GM12878 (cell line): Measurements from ENCODE around the gene STARD8. TPM values are rescaled to one million over a fixed set of nuclear protein-coding genes. Genes with fewer than 3 reads are reported as not detected.

Experiments used
- ATAC-seq: fragments of 200-7000 bp; cut with Tn5 transposase; 3 replicates; pipeline ENCODE4 v1.9.1; 2020; ENCODE audit warnings: mild to moderate bottlenecking, moderate library complexity
- BruUV-seq: library from RNA; stranded (reverse); fragments of 400-500 nt; replicated peaks from 2 replicates; lab custom pipeline; 2021; lab: Mats Ljungman, UMichigan
- CTCF ChIA-PET: fragments of 300-600 bp; sonication (Branson Sonifier 250); formaldehyde crosslinking; extraction: SDS; loops from one replicate; lab custom pipeline; 2021; ENCODE audit warnings: inconsistent platforms; lab: Yijun Ruan, JAX
- POLR2A ChIA-PET: fragments of 350-600 bp; formaldehyde crosslinking; extraction: SDS; loops from one replicate; lab custom pipeline; 2021; ENCODE audit warnings: inconsistent platforms; lab: Charles Lee
- RAD21 ChIA-PET: fragments of 300-600 bp; sonication (Branson Sonifier 250); formaldehyde crosslinking; loops from one replicate; lab custom pipeline; 2023; ENCODE audit warnings: antibody characterized with exemption; ENCODE audit not compliant: unreplicated experiment; lab: Charles Lee
- SMC1A ChIA-PET: fragments of 300-600 bp; sonication (Branson Sonifier 250); formaldehyde crosslinking; loops from one replicate; lab custom pipeline; 2023; ENCODE audit not compliant: unreplicated experiment, uncharacterized antibody; lab: Charles Lee
- DNase-seq: peaks from one replicate; pipeline ENCODE4 v3.0.0-alpha.2; 2011; ENCODE audit warnings: low read depth, low spot score
- FAIRE-seq: peaks from 3 replicates; lab custom pipeline; 2011; peaks lifted over from hg19 to GRCh38; lab: Jason Lieb, UNC
- H2AFZ ChIP-seq: 2 replicates; pipeline ENCODE4 v1.6.0; 2011; ENCODE audit warnings: low read depth, low read length, control low read depth; ENCODE audit not compliant: control insufficient read depth
- H3K27ac ChIP-seq: 2 replicates; pipeline ENCODE4 v1.5.1; 2011; ENCODE audit warnings: control low read depth; ENCODE audit not compliant: control insufficient read depth, insufficient read depth
- H3K27me3 ChIP-seq, 2 experiments: replicated peaks in 1 of 2; 2 replicates each; pipeline versions ENCODE4 v1.6.0 to v1.6.1; 2011; ENCODE audit warnings: low read length in 1 of 2; ENCODE audit not compliant: control insufficient read depth in 2 of 2, insufficient read depth in 2 of 2
- H3K36me3 ChIP-seq, 2 experiments: 2 replicates each; pipeline ENCODE4 v1.5.1; 2011; ENCODE audit warnings: low read length in 1 of 2; ENCODE audit not compliant: control insufficient read depth in 2 of 2, insufficient read depth in 2 of 2
- H3K4me1 ChIP-seq: 2 replicates; pipeline ENCODE4 v1.6.1; 2011; ENCODE audit warnings: mild to moderate bottlenecking, low read length, moderate library complexity, mixed read lengths; ENCODE audit not compliant: control insufficient read depth, insufficient read depth
- H3K4me2 ChIP-seq: 2 replicates; pipeline ENCODE4 v1.6.0; 2011; ENCODE audit warnings: control low read depth; ENCODE audit not compliant: control insufficient read depth, insufficient read depth
- H3K4me3 ChIP-seq: fragments of 200-600 bp; sonication (generic); 2 replicates; pipeline ENCODE4 v1.5.1; 2016
- H3K79me2 ChIP-seq: 2 replicates; pipeline ENCODE4 v1.6.0; 2011; ENCODE audit warnings: low read length; ENCODE audit not compliant: control insufficient read depth, insufficient read depth
- H3K9ac ChIP-seq: 2 replicates; pipeline ENCODE4 v1.8.0; 2011; ENCODE audit warnings: low read length, control low read depth, mixed read lengths; ENCODE audit not compliant: control insufficient read depth, insufficient read depth
- H3K9me3 ChIP-seq: replicated peaks from 3 replicates; pipeline ENCODE4 v1.5.1; 2011; ENCODE audit warnings: mild to moderate bottlenecking, low read length; ENCODE audit not compliant: control insufficient read depth, insufficient read depth
- H4K20me1 ChIP-seq: 2 replicates; pipeline ENCODE4 v1.6.0; 2011; ENCODE audit not compliant: control insufficient read depth, insufficient read depth
- CUX1 ChIP-seq: IDR thresholded peaks from 2 replicates; pipeline ENCODE4 v1.6.1; 2012; ENCODE audit warnings: improper control_type of control experiment, low read depth, low read length; ENCODE audit not compliant: insufficient replicate concordance
- ESRRA ChIP-seq: IDR thresholded peaks from 2 replicates; pipeline ENCODE4 v1.6.1; 2012; ENCODE audit warnings: mild to moderate bottlenecking, low read length, improper control_type of control experiment
- ETV6 ChIP-seq, 2 experiments: fragments of 450-650 bp in 1 of 2; IDR thresholded peaks in 1 of 2; conservative IDR thresholded peaks in 1 of 2; 2 replicates each; pipeline ENCODE4 v1.6.1; 2014; ENCODE audit warnings: antibody characterized with exemption in 1 of 2, borderline replicate concordance in 1 of 2, low read depth in 1 of 2, mild to moderate bottlenecking in 1 of 2, moderate library complexity in 1 of 2
- FOXM1 ChIP-seq: IDR thresholded peaks from 2 replicates; pipeline ENCODE4 v1.6.1; 2012; ENCODE audit warnings: low read depth, mild to moderate bottlenecking, inconsistent platforms, low read length, moderate library complexity
- GABPA ChIP-seq: IDR thresholded peaks from 2 replicates; pipeline ENCODE4 v1.6.1; 2014; ENCODE audit warnings: antibody characterized with exemption, low read depth, mild to moderate bottlenecking, inconsistent platforms
- HDAC2 ChIP-seq: fragments of 200-600 bp; sonication (generic); IDR thresholded peaks from 2 replicates; pipeline ENCODE4 v1.6.1; 2017
- NFXL1 ChIP-seq: fragments of 450-650 bp; IDR thresholded peaks from 2 replicates; pipeline ENCODE4 v1.6.1; 2017; ENCODE audit warnings: antibody characterized with exemption, mild to moderate bottlenecking, borderline replicate concordance
- NR2F1 ChIP-seq: fragments of 450-650 bp; conservative IDR thresholded peaks from 2 replicates; pipeline ENCODE4 v1.6.1; 2017; ENCODE audit warnings: mild to moderate bottlenecking
- RELA ChIP-seq: fragments of 450-650 bp; IDR thresholded peaks from 2 replicates; pipeline ENCODE4 v1.8.0; 2014; ENCODE audit warnings: borderline replicate concordance; ENCODE audit not compliant: partially characterized antibody
- SMAD1 ChIP-seq: fragments of 450-650 bp; IDR thresholded peaks from 2 replicates; pipeline ENCODE4 v1.6.1; 2018; ENCODE audit warnings: mild to moderate bottlenecking, low read depth; ENCODE audit not compliant: partially characterized antibody
- SREBF2 ChIP-seq: IDR thresholded peaks from 2 replicates; pipeline ENCODE4 v1.6.1; 2012; ENCODE audit warnings: mild to moderate bottlenecking, low read length
- TCF12 ChIP-seq: IDR thresholded peaks from 2 replicates; pipeline ENCODE4 v1.6.1; 2011; ENCODE audit warnings: low read depth, mild to moderate bottlenecking, low read length
- TCF7 ChIP-seq: IDR thresholded peaks from 2 replicates; pipeline ENCODE4 v1.6.1; 2014; ENCODE audit warnings: antibody characterized with exemption, borderline replicate concordance
- YBX1 ChIP-seq: fragments of 450-650 bp; IDR thresholded peaks from 2 replicates; pipeline ENCODE4 v1.6.1; 2016; ENCODE audit warnings: antibody characterized with exemption
- WGBS: methylation state at CpG from one replicate; pipeline ENCODE4 v1.1.6; 2016; ENCODE audit warnings: low lambda C conversion rate; ENCODE audit not compliant: insufficient replicate concordance, insufficient coverage; ENCODE audit errors: missing lambda C conversion rate; 5-methylcytosine and 5-hydroxymethylcytosine counted together
- in situ Hi-C: fragments of 300-500 bp; cut with MboI; formaldehyde crosslinking; loops from 9 replicates; pipeline ENCODE4 v1.14.3; 2018; ENCODE audit warnings: mixed read lengths
- intact Hi-C: fragments of 100-400 bp; cut with micrococcal nuclease; formaldehyde crosslinking; loops from one replicate; pipeline ENCODE4 v1.14.2; 2022; ENCODE audit not compliant: unreplicated experiment
- polyA plus RNA-seq, 11 experiments: library from polyadenylated mRNA; depleted of rRNA in 4 of 11; unstranded in 6 of 11; stranded (reverse) in 5 of 11; fragments of >200 nt; fragmentation: Nextera tagmentation in 4 of 11; fragmentation: Illumina TruSeq in 1 of 11; extraction: Ambion mirVana in 4 of 11; extraction: Trizol in 1 of 11; gene quantifications; 1 replicate in 1 of 11; 2 replicates in 10 of 11; pipeline versions ENCODE4 v1.2.1 to v1.2.3, GENCODE V29; 2011 to 2016; ENCODE audit warnings: inconsistent platforms in 2 of 11, missing spikeins in 2 of 11, low read depth in 1 of 11
- total RNA-seq, 4 experiments: library from RNA; depleted of rRNA in 3 of 4; stranded (reverse); fragments of >200 nt in 3 of 4; fragmentation: Illumina TruSeq in 1 of 4; extraction: Trizol in 1 of 4; gene quantifications; 2 replicates each; pipeline versions ENCODE4 v1.2.1 to v1.2.3, GENCODE V29; 2013 to 2021
- TF ChIP-seq, protein P1 (sequence below): fragments of 450-650 bp; IDR thresholded peaks from 2 replicates; pipeline ENCODE4 v1.6.1; 2016; ENCODE audit warnings: mild to moderate bottlenecking
- TF ChIP-seq, protein P2 (sequence below): IDR thresholded peaks from 2 replicates; pipeline ENCODE4 v1.6.1; 2011; ENCODE audit warnings: borderline replicate concordance, low read depth, mild to moderate bottlenecking, moderate library complexity, low read length; ENCODE audit not compliant: insufficient read depth, poor library complexity, severe bottlenecking

The STARD8 gene
- total and polyA plus RNA-seq, 10 of the 15 experiments (the other 5 are each of a cell fraction or from before 2014, with no cell fraction given), result 0.03 to 0.14 (median 0.07) TPM; not detected in 6

DNA sequence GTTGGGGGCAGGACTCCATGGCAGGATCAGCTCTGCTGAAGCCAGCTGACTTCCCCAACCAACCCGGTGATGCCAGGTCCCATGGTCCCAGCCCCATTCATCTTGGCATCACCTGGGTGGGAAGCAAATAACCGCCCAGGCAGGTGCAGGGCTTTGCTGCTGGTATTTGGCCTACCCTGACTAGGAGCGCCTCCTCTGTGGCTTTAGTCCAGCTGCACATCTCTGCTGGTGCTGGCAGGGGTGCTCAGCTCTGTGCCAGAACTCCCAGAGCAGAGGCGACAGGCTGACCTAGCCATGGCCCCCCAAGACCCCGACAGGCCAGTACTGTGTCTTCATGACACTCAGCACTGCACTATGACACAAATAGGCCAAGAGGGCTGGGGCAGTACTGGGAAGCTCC lies 64.4 kb downstream of the STARD8 start:
- Histone ChIP-seq H3K9me3 (no peaks in the 10 kb centered on the region), H3K27ac (no peak overlapping the region), H4K20me1 (no peaks in the 10 kb centered on the region), H3K79me2 (no peaks in the 10 kb centered on the region), H3K4me1 (no peaks in the 10 kb centered on the region), H3K27me3 (no peaks in the 10 kb centered on the region), H3K4me2 (no peak overlapping the region), H2AFZ (no peak overlapping the region), H3K4me3 (no peak overlapping the region), H3K9ac (no peak overlapping the region), H3K36me3 (no peaks in the 10 kb centered on the region)
- FAIRE-seq (no peak), ATAC-seq (no peak), DNase-seq (no peak)
- 9% methylated on average over 5 of the region's 5 CpGs for WGBS
- ChIA-PET POLR2A (no interaction called here), CTCF (no interaction called here), RAD21 (interaction anchor here (0.6 kb wide), 1 partner anchor 21 kb away, joined by 3 read pairs; no protein-coding TSS in a partner anchor), SMC1A (no interaction called here)
- in situ Hi-C loops, result loop anchor here (5.0 kb wide), 2 partner anchors 205 to 515 kb away; no protein-coding TSS in a partner anchor
- no TSS peak for BruUV-seq
- intact Hi-C loops, result loop anchor here (1.0 to 5.0 kb wide), 2 partner anchors 201 to 515 kb away; no protein-coding TSS in a partner anchor
- TF ChIP-seq HDAC2, result no peak
- TF ChIP-seq TCF7, result no peak
- no peak for TF ChIP-seq TCF12
- TF ChIP-seq NR2F1, result no peak
- no peak for TF ChIP-seq FOXM1
- no peak for TF ChIP-seq ETV6 (conservative IDR thresholded peaks at IDR 0.05 in 1 of 2, IDR thresholded peaks at IDR 0.05 in 1 of 2; ENCODE audit: borderline replicate concordance in 1 of 2, low read depth in 1 of 2)
- TF ChIP-seq, protein P1, sequence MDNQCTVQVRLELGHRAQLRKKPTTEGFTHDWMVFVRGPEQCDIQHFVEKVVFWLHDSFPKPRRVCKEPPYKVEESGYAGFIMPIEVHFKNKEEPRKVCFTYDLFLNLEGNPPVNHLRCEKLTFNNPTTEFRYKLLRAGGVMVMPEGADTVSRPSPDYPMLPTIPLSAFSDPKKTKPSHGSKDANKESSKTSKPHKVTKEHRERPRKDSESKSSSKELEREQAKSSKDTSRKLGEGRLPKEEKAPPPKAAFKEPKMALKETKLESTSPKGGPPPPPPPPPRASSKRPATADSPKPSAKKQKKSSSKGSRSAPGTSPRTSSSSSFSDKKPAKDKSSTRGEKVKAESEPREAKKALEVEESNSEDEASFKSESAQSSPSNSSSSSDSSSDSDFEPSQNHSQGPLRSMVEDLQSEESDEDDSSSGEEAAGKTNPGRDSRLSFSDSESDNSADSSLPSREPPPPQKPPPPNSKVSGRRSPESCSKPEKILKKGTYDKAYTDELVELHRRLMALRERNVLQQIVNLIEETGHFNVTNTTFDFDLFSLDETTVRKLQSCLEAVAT, result no peak
- no peak for TF ChIP-seq NFXL1
- TF ChIP-seq YBX1, result no peak
- TF ChIP-seq SREBF2, result no peak
- TF ChIP-seq GABPA, result no peak
- no peak for TF ChIP-seq ESRRA
- TF ChIP-seq, protein P2, sequence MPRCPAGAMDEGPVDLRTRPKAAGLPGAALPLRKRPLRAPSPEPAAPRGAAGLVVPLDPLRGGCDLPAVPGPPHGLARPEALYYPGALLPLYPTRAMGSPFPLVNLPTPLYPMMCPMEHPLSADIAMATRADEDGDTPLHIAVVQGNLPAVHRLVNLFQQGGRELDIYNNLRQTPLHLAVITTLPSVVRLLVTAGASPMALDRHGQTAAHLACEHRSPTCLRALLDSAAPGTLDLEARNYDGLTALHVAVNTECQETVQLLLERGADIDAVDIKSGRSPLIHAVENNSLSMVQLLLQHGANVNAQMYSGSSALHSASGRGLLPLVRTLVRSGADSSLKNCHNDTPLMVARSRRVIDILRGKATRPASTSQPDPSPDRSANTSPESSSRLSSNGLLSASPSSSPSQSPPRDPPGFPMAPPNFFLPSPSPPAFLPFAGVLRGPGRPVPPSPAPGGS, result no peak
- TF ChIP-seq SMAD1, result no peak
- no peak for TF ChIP-seq CUX1
- no peak for TF ChIP-seq RELA
